Mesenchymal stem cell (in vitro differentiated cells and primary cell): Measurements from ENCODE around the gene NFATC1.

Source experiments
- DNase-seq: peaks from one replicate; pipeline ENCODE4 v3.0.0-alpha.2; 2013
- H2AFZ ChIP-seq: one replicate; pipeline ENCODE4 v1.6.1; 2013; ENCODE audit warnings: low read depth, mild to moderate bottlenecking, control low read depth, inconsistent platforms, low read length, moderate library complexity
- H2AK5ac ChIP-seq: 2 replicates; pipeline ENCODE4 v1.6.1; 2013; ENCODE audit warnings: low read length, moderate library complexity, mild to moderate bottlenecking, inconsistent platforms; ENCODE audit not compliant: severe bottlenecking
- H2BK120ac ChIP-seq: one replicate; pipeline ENCODE4 v1.6.1; 2013; ENCODE audit warnings: low read depth, mild to moderate bottlenecking, inconsistent platforms, low read length, moderate library complexity
- H2BK12ac ChIP-seq, 2 experiments: one replicate each; pipeline ENCODE4 v1.6.1; 2013; ENCODE audit warnings: inconsistent platforms in 2 of 2, low read length in 2 of 2, mild to moderate bottlenecking in 2 of 2, moderate library complexity in 2 of 2, control low read depth in 1 of 2
- H2BK15ac ChIP-seq: one replicate; pipeline ENCODE4 v1.6.1; 2013; ENCODE audit warnings: mild to moderate bottlenecking, low read depth, inconsistent platforms; ENCODE audit not compliant: poor library complexity, severe bottlenecking
- H2BK5ac ChIP-seq: 2 replicates; pipeline ENCODE4 v1.6.1; 2013; ENCODE audit warnings: low read depth, mild to moderate bottlenecking, low read length, control low read depth, inconsistent platforms; ENCODE audit not compliant: poor library complexity, severe bottlenecking
- H3K14ac ChIP-seq, 2 experiments: one replicate each; pipeline ENCODE4 v1.6.1; 2013; ENCODE audit warnings: inconsistent platforms in 2 of 2, low read length in 2 of 2, control low read depth in 1 of 2, mild to moderate bottlenecking in 1 of 2, moderate library complexity in 1 of 2
- H3K18ac ChIP-seq, 2 experiments: one replicate each; pipeline ENCODE4 v1.6.1; 2013; ENCODE audit warnings: inconsistent platforms in 2 of 2, low read length in 2 of 2, control low read depth in 1 of 2, low read depth in 1 of 2, mild to moderate bottlenecking in 1 of 2
- H3K23ac ChIP-seq, 2 experiments: one replicate each; pipeline ENCODE4 v1.6.1; 2013; ENCODE audit warnings: inconsistent platforms in 2 of 2, low read length in 2 of 2, mild to moderate bottlenecking in 2 of 2, moderate library complexity in 2 of 2, control low read depth in 1 of 2
- H3K27ac ChIP-seq: 2 replicates; pipeline ENCODE4 v1.5.1; 2013; ENCODE audit warnings: mild to moderate bottlenecking, moderate library complexity, low read length, control low read depth, inconsistent platforms; ENCODE audit not compliant: poor library complexity, severe bottlenecking
- H3K27me3 ChIP-seq, 2 experiments: 2 replicates each; pipeline versions ENCODE4 v1.6.1 to v1.7.0; 2013; ENCODE audit warnings: low read length in 2 of 2, mild to moderate bottlenecking in 2 of 2, moderate library complexity in 2 of 2, control low read depth in 1 of 2, inconsistent platforms in 1 of 2; ENCODE audit not compliant: control insufficient read depth in 1 of 2, insufficient read depth in 1 of 2
- H3K36me3 ChIP-seq, 2 experiments: 2 replicates each; pipeline versions ENCODE4 v1.6.1 to v1.7.0; 2013; ENCODE audit warnings: low read length in 2 of 2, control low read depth in 1 of 2, inconsistent platforms in 1 of 2, low read depth in 1 of 2, mild to moderate bottlenecking in 1 of 2; ENCODE audit not compliant: insufficient read depth in 2 of 2, control insufficient read depth in 1 of 2
- H3K4ac ChIP-seq, 2 experiments: one replicate each; pipeline ENCODE4 v1.6.1; 2013; ENCODE audit warnings: inconsistent platforms in 2 of 2, low read length in 2 of 2, mild to moderate bottlenecking in 2 of 2, moderate library complexity in 2 of 2, control low read depth in 1 of 2, low read depth in 1 of 2
- H3K4me1 ChIP-seq: 2 replicates; pipeline ENCODE4 v1.6.1; 2013; ENCODE audit warnings: low read depth, low read length, control low read depth; ENCODE audit not compliant: control insufficient read depth, insufficient read depth
- H3K4me2 ChIP-seq: 2 replicates; pipeline ENCODE4 v1.6.1; 2013; ENCODE audit warnings: low read length, mild to moderate bottlenecking, inconsistent platforms; ENCODE audit not compliant: poor library complexity, severe bottlenecking
- H3K4me3 ChIP-seq, 2 experiments: 2 replicates each; pipeline versions ENCODE4 v1.5.1 to v1.7.0; 2013; ENCODE audit warnings: low read length in 2 of 2, mild to moderate bottlenecking in 2 of 2, control low read depth in 1 of 2, low read depth in 1 of 2; ENCODE audit not compliant: insufficient read depth in 1 of 2
- H3K79me1 ChIP-seq: replicated peaks from 2 replicates; pipeline ENCODE4 v1.6.1; 2013; ENCODE audit warnings: mild to moderate bottlenecking, control low read depth, low read length, inconsistent platforms; ENCODE audit not compliant: poor library complexity, severe bottlenecking
- H3K9ac ChIP-seq: 2 replicates; pipeline ENCODE4 v1.7.0; 2013; ENCODE audit warnings: mild to moderate bottlenecking, low read length, moderate library complexity
- H3K9me3 ChIP-seq: 2 replicates; pipeline ENCODE4 v1.7.0; 2013; ENCODE audit warnings: mild to moderate bottlenecking, low read length; ENCODE audit not compliant: control insufficient read depth
- H4K8ac ChIP-seq: one replicate; pipeline ENCODE4 v1.6.1; 2013; ENCODE audit warnings: inconsistent platforms, mild to moderate bottlenecking, low read length, moderate library complexity
- H4K91ac ChIP-seq: one replicate; pipeline ENCODE4 v1.6.1; 2013; ENCODE audit warnings: mild to moderate bottlenecking, low read length, inconsistent platforms
- WGBS: methylation state at CpG from one replicate; pipeline ENCODE4 v1.1.7; 2013; ENCODE audit warnings: mixed read lengths; 5-methylcytosine and 5-hydroxymethylcytosine counted together

Gene NFATC1

GRCh38 chr18:79552140-79552631 lies 156.5 kb downstream of the NFATC1 start:
- Histone ChIP-seq H3K36me3 (no peaks in the 10 kb centered on the region), H2BK15ac (no peak overlapping the region), H3K27ac (no peak overlapping the region), H4K91ac (no peak overlapping the region), H2BK120ac (no peak overlapping the region), H3K4ac (no peak overlapping the region), H3K79me1 (no peaks in the 10 kb centered on the region), H2BK5ac (no peak overlapping the region), H3K14ac (no peak overlapping the region), H2BK12ac (no peak overlapping the region), H3K18ac (no peak overlapping the region), H3K23ac (no peak overlapping the region), H3K4me1 (no peaks in the 10 kb centered on the region), H4K8ac (no peak overlapping the region), H3K4me2 (no peak overlapping the region), H3K4me3 (no peak overlapping the region), H3K27me3 (peaks cover 0 to 37% of the 10 kb centered on the region in 2 experiments), H3K9me3 (no peaks in the 10 kb centered on the region), H2AFZ (no peak overlapping the region), H3K9ac (no peak overlapping the region), H2AK5ac (no peak overlapping the region)
- DNase-seq = no peak
- 93% methylated on average over 17 of the region's 20 CpGs for WGBS

GRCh38 chr18:79552696-79553095 lies 157.0 kb downstream of the NFATC1 start:
- Histone ChIP-seq H3K4ac (no peak overlapping the region), H2AFZ (no peak overlapping the region), H2BK5ac (no peak overlapping the region), H3K18ac (no peak overlapping the region), H3K27ac (no peak overlapping the region), H3K27me3 (peaks cover 0 to 40% of the 10 kb centered on the region in 2 experiments), H3K4me2 (no peak overlapping the region), H3K36me3 (no peaks in the 10 kb centered on the region), H2AK5ac (no peak overlapping the region), H4K91ac (no peak overlapping the region), H3K23ac (no peak overlapping the region), H3K9ac (no peak overlapping the region), H3K4me1 (no peaks in the 10 kb centered on the region), H3K9me3 (no peaks in the 10 kb centered on the region), H2BK120ac (no peak overlapping the region), H3K79me1 (no peaks in the 10 kb centered on the region), H2BK15ac (no peak overlapping the region), H3K4me3 (no peak overlapping the region), H4K8ac (no peak overlapping the region), H3K14ac (no peak overlapping the region), H2BK12ac (no peak overlapping the region)
- DNase-seq = no peak
- 90% methylated on average over 25 of the region's 25 CpGs for WGBS

GRCh38 chr18:79553154-79553553 lies 157.4 kb downstream of the NFATC1 start:
- H2BK5ac ChIP-seq = no peak overlapping the region
- no peak overlapping the region for H3K9ac ChIP-seq
- H3K27ac ChIP-seq = no peak overlapping the region
- no peak overlapping the region for H3K23ac ChIP-seq
- H2BK15ac ChIP-seq = no peak overlapping the region
- H3K18ac ChIP-seq = no peak overlapping the region
- no peak overlapping the region for H2AFZ ChIP-seq
- no peaks in the 10 kb centered on the region for H3K4me1 ChIP-seq
- no peak overlapping the region for H2AK5ac ChIP-seq
- no peak for DNase-seq
- no peaks in the 10 kb centered on the region for H3K79me1 ChIP-seq
- H3K4me2 ChIP-seq = no peak overlapping the region
- H3K14ac ChIP-seq = no peak overlapping the region
- WGBS = 93% methylated on average over 24 of the region's 24 CpGs
- H4K91ac ChIP-seq = no peak overlapping the region
- H3K4me3 ChIP-seq = no peak overlapping the region
- no peak overlapping the region for H4K8ac ChIP-seq
- no peaks in the 10 kb centered on the region for H3K36me3 ChIP-seq
- H2BK12ac ChIP-seq = no peak overlapping the region
- H3K4ac ChIP-seq = no peak overlapping the region
- H3K9me3 ChIP-seq = no peaks in the 10 kb centered on the region
- no peak overlapping the region for H2BK120ac ChIP-seq
- H3K27me3 ChIP-seq = peaks cover 0 to 38% of the 10 kb centered on the region in 2 experiments

GRCh38 chr18:79553696-79554095 lies 158.0 kb downstream of the NFATC1 start:
- H4K8ac ChIP-seq = no peak overlapping the region
- H2BK5ac ChIP-seq = no peak overlapping the region
- no peak overlapping the region for H4K91ac ChIP-seq
- no peak overlapping the region for H3K9ac ChIP-seq
- no peaks in the 10 kb centered on the region for H3K9me3 ChIP-seq
- H2AFZ ChIP-seq = no peak overlapping the region
- H3K18ac ChIP-seq = no peak overlapping the region
- H3K79me1 ChIP-seq = no peaks in the 10 kb centered on the region
- no peak overlapping the region for H2BK12ac ChIP-seq
- no peak overlapping the region for H2BK15ac ChIP-seq
- no peak overlapping the region for H3K4me2 ChIP-seq
- H3K36me3 ChIP-seq = no peaks in the 10 kb centered on the region
- DNase-seq = no peak
- H3K14ac ChIP-seq = no peak overlapping the region
- peaks cover 0 to 32% of the 10 kb centered on the region in 2 experiments for H3K27me3 ChIP-seq
- H3K4me1 ChIP-seq = no peaks in the 10 kb centered on the region
- H3K4me3 ChIP-seq = no peak overlapping the region
- H2BK120ac ChIP-seq = no peak overlapping the region
- 91% methylated on average over 25 of the region's 25 CpGs for WGBS
- H3K27ac ChIP-seq = no peak overlapping the region
- H3K4ac ChIP-seq = no peak overlapping the region
- H2AK5ac ChIP-seq = no peak overlapping the region
- H3K23ac ChIP-seq = no peak overlapping the region
